ENCODE results near the gene C1QA.
"Not testable (repeated sequence)": the region's sequence is repeated elsewhere in the genome, so short reads cannot be mapped to it uniquely, and the experiment has no call there.

The C1QA gene

GRCh38 chr1:22662986-22663408 lies 26.6 kb downstream of the C1QA start:
- no peak for DNase-seq (ENCODE audit: low read depth, low spot score)
- no peak overlapping the region for H3K4me3 ChIP-seq (ENCODE audit: low read length)

GRCh38 chr1:22665752-22666151 lies 29.3 kb downstream of the C1QA start:
- no peak for DNase-seq (ENCODE audit: low read depth, low spot score)
- H3K4me3 ChIP-seq (ENCODE audit: low read length) = no peak overlapping the region

- no peak for DNase-seq (ENCODE audit: low read depth, low spot score)
- no peak overlapping the region for H3K4me3 ChIP-seq (ENCODE audit: low read length)
Observed at GRCh38 chr1:22666412-22666811, 30.0 kb downstream of the C1QA start.

- H3K4me3 ChIP-seq (ENCODE audit: low read length); DNase-seq (ENCODE audit: low read depth, low spot score): not testable (repeated sequence)
Observed at GRCh38 chr1:22668840-22669239, 32.4 kb downstream of the C1QA start.

- no peak for DNase-seq (ENCODE audit: low read depth, low spot score)
Observed at GRCh38 chr1:22670352-22670975, 34.0 kb downstream of the C1QA start.

GRCh38 chr1:22671999-22672398 lies 35.6 kb downstream of the C1QA start:
- no peak for DNase-seq (ENCODE audit: low read depth, low spot score)
- no peak overlapping the region for H3K4me3 ChIP-seq (ENCODE audit: low read length)

More at GRCh38 chr1:22670352-22670975, 34.0 kb downstream of the C1QA start:
- no peak overlapping the region for H3K4me3 ChIP-seq (ENCODE audit: low read length)

- no peak for DNase-seq (ENCODE audit: low read depth, low spot score)
- H3K4me3 ChIP-seq (ENCODE audit: low read length) = no peak overlapping the region
Observed at GRCh38 chr1:22673486-22674409, 37.3 kb downstream of the C1QA start.

GRCh38 chr1:22674410-22674749 lies 38.0 kb downstream of the C1QA start:
- no peak for DNase-seq (ENCODE audit: low read depth, low spot score)
- no peak overlapping the region for H3K4me3 ChIP-seq (ENCODE audit: low read length)

GRCh38 chr1:22676151-22676550 lies 39.7 kb downstream of the C1QA start:
- not testable (repeated sequence) for DNase-seq (ENCODE audit: low read depth, low spot score); H3K4me3 ChIP-seq (ENCODE audit: low read length)

GRCh38 chr1:22676916-22677583 lies 40.6 kb downstream of the C1QA start:
- H3K4me3 ChIP-seq (ENCODE audit: low read length) = no peak overlapping the region
- DNase-seq (ENCODE audit: low read depth, low spot score) = no peak

GRCh38 chr1:22677931-22678896 lies 41.8 kb downstream of the C1QA start:
- no peak for DNase-seq (ENCODE audit: low read depth, low spot score)
- H3K4me3 ChIP-seq (ENCODE audit: low read length) = no peak overlapping the region

GRCh38 chr1:22680726-22681125 lies 44.3 kb downstream of the C1QA start:
- no peak for DNase-seq (ENCODE audit: low read depth, low spot score)
- H3K4me3 ChIP-seq (ENCODE audit: low read length) = no peak overlapping the region

- no peak for DNase-seq (ENCODE audit: low read depth, low spot score)
- H3K4me3 ChIP-seq (ENCODE audit: low read length) = no peak overlapping the region
Observed at GRCh38 chr1:22681556-22682276, 45.3 kb downstream of the C1QA start.

GRCh38 chr1:22683547-22683946 lies 47.1 kb downstream of the C1QA start:
- no peak for DNase-seq (ENCODE audit: low read depth, low spot score)
- no peak overlapping the region for H3K4me3 ChIP-seq (ENCODE audit: low read length)

- H3K4me3 ChIP-seq (ENCODE audit: low read length) = no peak overlapping the region
- DNase-seq (ENCODE audit: low read depth, low spot score) = no peak
Observed at GRCh38 chr1:22685591-22686059, 49.2 kb downstream of the C1QA start.

GRCh38 chr1:22687191-22687590 lies 50.8 kb downstream of the C1QA start:
- no peak for DNase-seq (ENCODE audit: low read depth, low spot score)
- no peak overlapping the region for H3K4me3 ChIP-seq (ENCODE audit: low read length)

- DNase-seq (ENCODE audit: low read depth, low spot score) = no peak
- no peak overlapping the region for H3K4me3 ChIP-seq (ENCODE audit: low read length)
Observed at GRCh38 chr1:22688466-22688865, 52.0 kb downstream of the C1QA start.
